HG03457 (cell line): ENCODE results near the gene CMTR2.
A peak's percentile ranks its signal among the peaks of the same experiment; 100 is the strongest.
"Not testable (repeated sequence)": the region's sequence is repeated elsewhere in the genome, so short reads cannot be mapped to it uniquely, and the experiment has no call there.

Experiments
- ATAC-seq: cut with Tn5 transposase; IDR thresholded peaks from one replicate; pipeline ENCODE4 v1.9.1; 2021; ENCODE audit warnings: moderate number of reproducible peaks; ENCODE audit not compliant: unreplicated experiment

The CMTR2 gene, protein sequence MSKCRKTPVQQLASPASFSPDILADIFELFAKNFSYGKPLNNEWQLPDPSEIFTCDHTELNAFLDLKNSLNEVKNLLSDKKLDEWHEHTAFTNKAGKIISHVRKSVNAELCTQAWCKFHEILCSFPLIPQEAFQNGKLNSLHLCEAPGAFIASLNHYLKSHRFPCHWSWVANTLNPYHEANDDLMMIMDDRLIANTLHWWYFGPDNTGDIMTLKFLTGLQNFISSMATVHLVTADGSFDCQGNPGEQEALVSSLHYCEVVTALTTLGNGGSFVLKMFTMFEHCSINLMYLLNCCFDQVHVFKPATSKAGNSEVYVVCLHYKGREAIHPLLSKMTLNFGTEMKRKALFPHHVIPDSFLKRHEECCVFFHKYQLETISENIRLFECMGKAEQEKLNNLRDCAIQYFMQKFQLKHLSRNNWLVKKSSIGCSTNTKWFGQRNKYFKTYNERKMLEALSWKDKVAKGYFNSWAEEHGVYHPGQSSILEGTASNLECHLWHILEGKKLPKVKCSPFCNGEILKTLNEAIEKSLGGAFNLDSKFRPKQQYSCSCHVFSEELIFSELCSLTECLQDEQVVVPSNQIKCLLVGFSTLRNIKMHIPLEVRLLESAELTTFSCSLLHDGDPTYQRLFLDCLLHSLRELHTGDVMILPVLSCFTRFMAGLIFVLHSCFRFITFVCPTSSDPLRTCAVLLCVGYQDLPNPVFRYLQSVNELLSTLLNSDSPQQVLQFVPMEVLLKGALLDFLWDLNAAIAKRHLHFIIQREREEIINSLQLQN

DNA sequence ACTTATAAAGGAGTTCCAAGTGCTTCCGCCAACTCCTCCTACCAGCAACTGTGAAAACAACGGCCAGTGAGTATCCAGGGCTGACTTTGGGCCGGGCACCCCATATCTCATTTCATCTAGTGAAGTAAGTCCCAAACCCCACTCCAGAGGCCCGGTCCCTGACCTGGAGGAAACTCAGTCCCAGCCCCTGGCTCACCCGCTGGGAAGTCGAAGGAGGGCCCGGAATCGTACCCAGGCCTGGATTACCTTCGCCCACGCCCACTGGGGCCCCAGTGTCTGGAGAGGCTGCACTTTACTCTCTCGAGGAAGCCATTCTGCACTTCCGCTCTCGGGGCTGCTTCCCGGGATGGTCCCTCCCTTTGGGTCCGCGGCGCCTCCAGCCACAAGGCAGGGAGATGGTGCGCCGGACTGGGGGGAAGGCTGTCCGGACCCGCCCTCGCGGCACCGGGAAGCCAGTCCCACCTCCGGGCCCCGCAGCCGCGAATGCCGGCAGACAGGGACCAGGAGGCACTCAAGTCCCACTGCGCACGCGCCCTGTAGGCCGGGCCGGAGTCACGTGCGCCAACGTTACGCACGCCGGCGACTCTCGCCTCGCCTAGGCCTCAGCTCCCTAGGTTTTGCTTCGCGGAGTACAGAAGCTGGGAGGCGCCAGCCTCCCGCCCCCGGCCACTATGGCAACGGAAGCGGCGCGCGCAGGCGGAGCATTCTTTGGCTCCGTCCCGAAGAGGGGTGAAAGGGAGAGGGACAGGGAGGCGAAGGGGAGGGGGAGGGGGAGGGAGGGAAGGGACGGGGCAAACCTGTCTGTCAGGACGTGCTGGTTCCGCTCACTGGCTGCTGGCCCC is at the start of gene CMTR2:
Gene CMTR2 (minus strand): TSS at position 513 of the 842 bp plus-strand sequence. CDS start 3,482 bp downstream, outside the sequence.
- ATAC-seq = peak; percentile 93

DNA sequence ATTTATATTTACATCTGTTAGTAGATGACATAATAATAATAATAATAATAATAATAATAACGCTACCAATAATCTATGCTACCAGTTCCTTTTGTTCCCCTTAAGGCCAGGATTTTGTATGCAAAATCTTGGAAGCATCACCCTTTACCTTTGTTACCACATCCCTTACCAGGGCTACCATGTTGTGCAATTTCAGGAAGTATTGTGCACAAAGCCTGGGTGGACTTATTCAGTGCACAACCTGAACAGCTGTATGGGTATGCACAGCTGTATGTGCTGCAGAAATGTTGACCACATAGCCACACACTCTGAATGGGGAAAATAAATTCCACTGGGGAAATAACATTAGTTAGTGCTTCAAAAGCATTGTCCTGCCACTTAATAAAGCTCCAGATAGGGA is 49.4 kb upstream of the CMTR2 start:
- ATAC-seq = no peak

DNA sequence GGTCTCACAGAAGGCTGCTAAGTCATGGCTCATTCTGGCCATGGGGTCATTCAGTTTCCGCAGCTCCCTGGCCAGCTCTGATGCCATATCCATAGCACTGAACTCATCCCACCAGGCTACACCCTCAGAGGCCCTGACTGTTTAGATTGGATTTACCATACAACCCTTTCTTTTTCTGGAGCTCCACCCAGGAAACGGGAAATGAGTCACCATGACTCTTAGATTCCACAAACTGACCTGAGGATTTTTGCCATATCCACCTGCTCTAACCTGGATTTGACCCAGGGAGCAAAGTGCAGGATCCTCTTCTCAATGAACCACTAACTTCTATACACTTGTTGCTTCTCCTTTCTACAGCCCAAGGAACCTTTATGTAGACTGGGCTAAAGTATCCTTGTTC is 49.0 kb upstream of the CMTR2 start:
- no peak for ATAC-seq

DNA sequence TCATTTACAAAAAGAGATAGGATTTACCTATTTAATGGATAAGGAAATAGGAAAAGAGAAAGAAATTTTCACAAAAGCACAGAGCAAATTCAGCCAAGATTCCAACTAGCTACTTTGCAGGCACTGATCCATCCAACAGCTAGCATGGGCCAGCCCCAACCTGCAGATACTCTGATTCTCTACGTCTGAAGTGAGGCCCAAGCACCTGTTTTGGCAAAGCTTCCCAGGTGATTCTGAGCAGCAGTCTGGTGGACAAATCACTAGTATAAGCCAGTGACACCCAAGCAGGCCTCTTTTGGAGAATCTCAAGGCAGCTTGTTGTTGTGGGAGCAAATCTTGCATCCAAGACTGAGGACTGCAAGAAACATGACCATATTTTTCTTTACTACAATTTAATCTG is 48.4 kb upstream of the CMTR2 start:
- no peak for ATAC-seq

DNA sequence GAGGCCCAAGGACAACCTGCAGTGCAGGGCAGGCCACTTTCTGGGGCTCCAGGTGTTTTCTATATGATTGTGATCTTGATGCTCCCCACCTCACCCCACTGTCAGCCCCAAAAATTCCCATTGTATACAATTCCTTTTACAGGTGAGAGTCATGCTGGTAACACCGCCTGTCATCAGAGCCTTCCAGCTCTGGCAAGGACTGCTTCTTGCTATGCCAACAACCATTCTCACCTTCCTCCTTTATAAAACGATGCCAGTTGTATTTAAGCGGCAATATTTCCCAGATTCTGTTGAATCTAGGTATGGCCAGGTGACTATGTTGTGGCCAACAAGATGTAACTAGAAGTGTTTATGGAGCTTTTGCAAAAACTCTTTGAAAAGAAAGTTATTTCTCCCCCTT is 38.9 kb upstream of the CMTR2 start:
- ATAC-seq = no peak

DNA sequence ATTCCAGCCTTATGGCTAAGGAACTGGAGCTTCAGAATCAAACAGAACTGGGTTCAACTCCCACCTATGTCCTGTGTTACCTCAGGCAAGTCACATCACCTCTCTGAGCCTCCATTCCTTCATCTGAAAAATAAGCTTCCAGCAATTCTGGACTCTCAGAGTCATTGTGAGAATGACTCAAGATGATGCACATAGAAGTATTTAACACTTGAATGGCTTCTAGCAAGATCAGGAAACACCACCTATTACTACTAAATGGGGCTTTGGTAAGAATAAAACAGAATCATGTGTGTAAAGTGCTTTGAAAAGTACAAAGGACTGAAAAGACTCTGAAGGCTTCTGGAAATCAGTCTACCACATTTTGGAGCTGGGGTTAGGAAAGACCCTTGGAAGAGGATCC is 38.5 kb upstream of the CMTR2 start:
- ATAC-seq = no peak

DNA sequence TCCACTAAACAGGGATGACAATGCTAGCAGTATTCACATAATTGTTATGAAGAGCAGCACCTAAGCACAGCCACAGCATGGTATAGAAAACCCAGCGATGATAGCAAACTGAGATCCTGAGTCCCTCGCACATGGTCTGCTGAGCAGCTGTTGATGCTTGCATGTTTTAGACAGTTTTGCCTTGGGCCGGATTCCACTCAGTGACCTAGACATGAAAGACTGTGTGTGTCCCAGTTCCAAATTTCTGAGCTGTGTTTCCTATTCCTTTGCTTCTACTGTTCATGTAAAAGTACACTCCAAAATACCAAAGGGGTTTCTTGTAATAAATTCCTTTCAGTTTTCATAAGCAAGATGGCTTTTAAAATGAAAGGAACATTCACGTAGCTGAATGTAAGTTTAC is 30.8 kb upstream of the CMTR2 start:
- no peak for ATAC-seq

DNA sequence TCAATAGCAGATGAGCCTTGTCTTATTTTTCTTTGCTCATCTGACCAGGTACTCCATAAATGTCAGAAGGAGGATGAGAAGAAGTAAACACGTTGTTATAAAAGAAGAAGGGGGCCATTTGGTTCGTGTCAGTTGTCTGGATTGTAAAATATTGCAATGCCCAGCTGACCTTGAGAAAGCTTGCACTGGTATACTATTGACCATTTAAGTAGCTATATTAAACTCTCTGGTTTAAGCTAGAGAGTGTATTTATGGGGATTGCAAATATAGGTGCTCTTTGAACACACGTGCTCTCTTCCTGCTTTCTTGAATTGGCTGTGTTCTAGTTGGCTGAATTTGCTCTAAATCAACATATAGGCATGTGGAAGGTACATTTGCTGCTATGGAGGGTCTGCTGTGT is 26.1 kb upstream of the CMTR2 start:
- ATAC-seq = no peak

DNA sequence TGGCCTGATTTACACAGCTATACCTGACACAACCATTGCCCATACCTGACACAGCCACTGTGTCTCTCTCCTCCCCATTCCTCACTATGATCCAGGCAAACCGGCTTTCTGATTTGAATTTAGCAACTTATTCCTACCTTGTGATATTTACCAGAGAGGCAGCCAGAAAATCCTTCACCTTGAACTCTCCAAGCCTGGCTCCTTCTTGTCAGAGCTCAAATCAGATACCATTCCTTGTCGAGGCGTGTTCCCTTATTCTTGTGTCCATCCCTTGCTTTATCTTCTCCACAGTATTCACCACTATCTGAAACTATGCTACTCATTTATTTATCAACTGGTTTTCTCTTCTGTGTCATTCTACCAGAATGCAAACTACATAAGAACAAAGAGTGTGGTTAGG is 24.4 kb upstream of the CMTR2 start:
- ATAC-seq = not testable (repeated sequence)

DNA sequence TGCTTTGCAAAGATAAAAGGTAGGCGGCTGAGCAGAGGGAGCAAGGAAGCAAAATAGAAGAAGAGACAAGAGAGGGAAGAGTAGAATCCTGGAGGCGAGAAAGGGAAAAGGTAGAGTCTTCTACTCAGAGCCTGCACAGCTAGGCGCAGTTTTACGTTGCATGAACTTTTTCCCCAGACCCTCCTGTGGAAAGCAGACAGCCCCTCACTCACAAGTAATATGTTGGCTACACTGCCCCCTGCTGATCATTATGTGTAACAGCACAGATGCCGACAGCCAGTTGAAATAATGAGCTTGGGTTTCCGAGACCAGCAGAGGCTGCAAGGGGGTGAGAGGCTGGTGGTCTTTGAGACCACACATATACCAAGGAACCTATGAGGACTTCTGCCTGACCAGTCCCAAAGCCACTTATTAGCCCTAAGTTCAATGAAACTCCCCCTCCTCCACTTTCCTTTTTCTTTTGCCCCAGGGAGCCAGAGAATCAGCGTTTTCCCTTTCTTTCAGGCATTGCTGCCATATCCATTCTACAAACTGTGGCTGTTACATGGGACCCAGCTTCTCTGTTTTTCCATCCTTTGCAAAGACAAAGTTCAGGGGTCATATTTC is 22.5 kb upstream of the CMTR2 start:
- no peak for ATAC-seq

DNA sequence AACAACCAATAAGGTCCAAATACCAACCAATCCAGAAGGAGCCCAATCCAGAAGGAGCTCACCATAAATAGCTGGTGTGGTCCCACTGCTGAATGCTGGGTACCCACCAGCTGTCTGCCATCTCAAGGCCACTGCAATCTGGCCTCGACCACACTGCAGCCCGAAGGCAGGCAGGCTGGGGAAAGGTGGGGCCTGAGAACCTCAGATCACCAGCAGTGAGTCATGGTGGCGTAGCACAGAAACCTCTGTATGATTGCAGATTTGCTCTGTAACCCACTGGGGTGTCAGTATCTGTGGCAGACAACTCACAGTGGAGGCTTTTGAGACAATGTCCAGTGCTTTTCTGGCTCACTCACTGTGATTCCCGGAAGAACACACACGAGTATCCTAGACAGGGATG is 14.7 kb upstream of the CMTR2 start:
- no peak for ATAC-seq

DNA sequence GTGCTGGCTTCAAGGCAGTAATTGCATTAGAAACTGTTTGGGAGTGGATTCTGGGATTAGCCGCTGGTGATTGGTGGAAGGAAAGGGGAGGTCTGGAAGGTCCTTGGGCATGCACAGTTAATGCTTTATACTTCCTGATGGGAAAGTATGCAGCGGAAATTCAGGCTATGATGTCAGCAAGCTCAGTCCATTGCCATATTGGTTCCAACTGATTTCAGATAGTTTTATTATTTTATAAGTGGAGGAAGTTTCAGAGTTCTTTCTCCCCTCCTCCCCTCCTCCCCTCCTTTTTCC is 8.1 kb upstream of the CMTR2 start:
- ATAC-seq = no peak

DNA sequence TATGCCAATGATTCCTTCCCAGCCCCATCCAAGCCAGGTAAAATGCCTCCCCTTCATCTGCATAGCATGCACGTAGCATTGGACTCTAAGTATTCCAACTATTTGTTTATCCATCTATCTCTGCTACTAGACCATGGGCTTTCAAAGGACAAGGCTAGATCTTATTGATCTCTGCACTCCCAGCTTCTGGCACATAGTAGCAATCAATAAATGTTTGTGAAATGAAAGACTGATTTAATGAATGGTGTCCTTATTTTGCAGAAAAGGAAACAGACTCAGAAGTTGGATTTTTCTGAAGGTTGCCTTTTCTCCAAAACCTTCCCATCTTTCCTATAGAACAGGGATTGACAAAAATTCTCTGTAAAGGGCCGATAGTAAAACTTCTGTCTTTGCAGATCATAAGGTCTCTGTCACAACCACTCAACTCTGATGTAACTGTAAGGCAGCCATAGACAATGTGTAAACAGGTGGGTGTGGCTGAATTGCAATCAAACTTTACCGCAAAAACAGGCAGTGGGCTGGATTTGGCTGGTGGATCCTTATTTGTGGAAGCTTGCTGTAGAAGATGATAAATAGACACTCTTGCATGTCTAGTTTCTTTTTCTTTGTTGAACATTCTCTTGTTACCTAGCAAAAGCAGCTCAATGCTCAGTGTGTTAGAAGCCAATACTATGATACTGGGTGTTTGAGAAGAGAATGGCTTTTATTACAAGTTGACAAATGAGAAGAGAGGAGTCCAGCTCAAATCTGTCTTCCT is 7.6 kb upstream of the CMTR2 start:
- ATAC-seq = no peak

DNA sequence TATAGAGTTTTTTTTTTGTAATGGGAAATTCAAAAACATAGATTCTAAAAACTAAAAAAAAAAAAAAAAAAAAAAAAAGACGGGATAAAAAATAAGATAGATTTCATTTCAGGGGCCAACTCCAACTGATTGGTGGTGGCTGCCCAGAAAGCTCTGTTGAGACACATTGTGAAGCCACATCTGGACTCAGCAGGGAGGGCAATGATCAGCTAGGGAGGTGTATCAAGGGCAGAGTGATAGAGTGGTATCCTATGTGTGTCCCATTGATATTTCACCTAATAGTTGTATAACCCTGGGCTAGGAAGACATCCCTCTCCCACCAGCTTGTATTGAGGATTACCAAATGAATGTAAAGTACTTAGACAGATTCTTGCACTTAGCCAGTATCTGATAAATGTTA is 6.7 kb upstream of the CMTR2 start:
- ATAC-seq = no peak

DNA sequence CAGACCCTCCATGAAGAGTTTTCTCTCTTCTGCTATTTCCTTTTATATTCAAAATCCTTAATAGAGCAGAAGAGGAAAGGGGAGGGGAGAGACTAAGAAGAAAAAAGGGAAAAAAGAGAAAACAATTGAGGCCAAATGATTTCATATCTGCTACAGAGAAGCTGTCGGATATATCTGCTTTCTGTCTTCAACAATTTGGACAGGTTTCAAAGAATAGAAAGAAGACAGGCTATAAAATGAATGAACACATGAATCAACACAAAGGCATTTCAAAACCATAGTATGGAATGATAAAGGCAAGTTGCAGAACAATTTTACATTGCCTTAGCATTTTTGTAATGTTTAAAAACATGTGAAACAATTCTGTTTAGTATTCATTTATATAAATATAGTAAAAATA is 4.7 kb upstream of the CMTR2 start:
- no peak for ATAC-seq

DNA sequence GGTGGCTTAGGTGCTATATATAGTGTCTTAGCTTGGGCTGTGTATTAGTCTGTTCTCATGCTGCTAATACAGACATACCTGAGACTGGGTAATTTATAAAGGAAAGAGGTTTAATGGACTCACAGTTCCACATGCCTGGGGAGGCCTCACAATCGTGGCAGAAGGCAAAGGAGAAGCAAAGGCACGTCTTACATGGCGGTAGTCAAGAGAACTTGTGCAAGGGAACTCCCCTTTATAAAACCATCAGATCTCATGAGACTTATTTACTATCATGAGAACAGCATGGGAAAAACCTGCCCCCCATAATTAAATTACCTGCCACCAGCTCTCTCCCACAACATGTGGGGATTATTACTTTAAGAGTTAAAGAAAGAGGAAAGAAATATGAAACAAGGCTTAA is 2.9 kb upstream of the CMTR2 start:
- not testable (repeated sequence) for ATAC-seq

DNA sequence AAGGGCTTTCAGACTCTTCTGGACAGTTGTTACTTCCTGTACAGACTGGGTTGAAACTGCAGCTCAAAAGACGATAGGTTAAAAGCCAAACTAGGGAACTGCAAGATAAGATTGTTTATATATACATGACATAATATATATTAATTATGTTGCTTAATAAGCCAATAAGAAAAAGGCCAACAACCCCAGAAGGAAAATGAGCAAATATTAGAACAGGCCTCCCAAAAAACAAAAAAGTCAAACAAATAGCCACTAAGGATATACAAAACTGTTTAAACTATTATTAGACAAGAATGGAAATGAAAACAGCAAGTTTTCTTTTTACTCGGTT is 495 bp upstream of the CMTR2 start:
- ATAC-seq = no peak

DNA sequence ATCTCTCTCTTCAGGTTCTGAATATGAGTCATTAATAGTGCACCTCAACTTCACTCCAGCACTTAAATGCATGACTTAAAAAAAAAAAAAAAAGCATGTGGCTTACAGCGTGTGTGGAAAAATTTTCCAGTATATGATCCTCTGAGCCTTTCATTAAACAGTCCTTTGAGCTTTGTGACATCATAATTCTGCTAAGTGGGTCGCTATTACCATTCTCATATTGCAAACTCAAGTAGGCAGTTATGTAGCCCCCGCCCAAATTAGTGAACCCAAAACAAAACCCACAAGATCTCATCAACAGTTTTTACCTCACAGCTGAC is 672 bp downstream of the CMTR2 start:
- ATAC-seq = no peak

DNA sequence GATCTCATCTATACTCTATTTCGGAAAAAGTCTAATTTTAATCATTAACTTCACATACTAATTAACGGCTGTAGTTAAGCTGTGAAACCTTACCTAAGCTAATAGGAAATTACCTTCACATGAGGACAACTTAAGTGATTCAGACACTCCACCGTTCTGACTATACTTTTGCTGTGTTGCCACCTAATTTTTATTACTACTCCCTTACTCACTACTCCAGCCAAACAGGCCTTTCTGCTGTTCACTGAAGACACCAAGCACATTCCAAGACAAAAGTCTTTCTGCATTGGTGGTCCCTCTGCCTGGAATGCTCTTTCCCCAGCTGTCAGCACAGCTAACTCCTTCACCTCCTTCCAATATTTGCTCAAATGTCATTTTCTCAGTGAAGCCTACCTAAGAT is 1.3 kb downstream of the CMTR2 start:
- no peak for ATAC-seq

DNA sequence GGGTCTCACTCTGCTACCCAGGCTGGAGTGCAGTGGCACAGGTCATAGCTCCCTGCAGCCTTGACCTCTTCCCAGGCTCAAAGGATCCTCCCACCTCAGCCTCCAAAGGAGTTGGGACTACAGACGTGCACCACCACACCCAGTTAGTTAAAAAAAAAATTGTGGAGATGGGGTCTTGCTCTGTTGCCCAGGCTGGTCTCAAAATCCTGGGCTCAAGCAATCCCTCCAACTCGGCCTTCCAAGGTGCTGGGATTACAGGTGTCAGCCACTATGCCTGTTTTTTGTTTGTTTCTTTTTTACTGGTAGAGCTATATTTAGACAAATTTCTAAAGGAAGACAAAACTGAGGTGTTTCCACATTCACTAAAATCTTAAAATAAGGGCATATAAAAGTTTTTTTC is 1.7 kb downstream of the CMTR2 start:
- no peak for ATAC-seq

DNA sequence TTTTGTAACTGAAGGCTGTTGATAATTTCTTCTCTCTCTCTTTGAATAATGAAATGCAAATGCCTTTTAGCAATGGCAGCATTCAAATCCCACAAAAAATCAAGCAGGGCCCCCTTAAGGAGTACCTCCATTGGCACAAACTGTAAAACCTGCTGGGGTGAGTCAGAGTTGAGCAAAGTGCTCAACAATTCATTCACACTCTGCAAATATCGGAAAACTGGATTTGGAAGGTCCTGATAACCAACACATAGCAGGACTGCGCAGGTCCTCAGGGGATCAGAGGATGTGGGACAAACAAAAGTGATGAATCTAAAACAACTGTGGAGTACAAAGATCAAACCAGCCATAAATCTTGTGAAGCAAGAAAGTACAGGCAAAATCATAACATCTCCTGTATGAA is 5.6 kb downstream of the CMTR2 start:
- ATAC-seq = no peak
